Measurements from ENCODE around the gene SPRED3. TPM values are rescaled to one million over a fixed set of nuclear protein-coding genes. Genes with fewer than 3 reads are reported as not detected.

The SPRED3 gene
- total and polyA plus RNA-seq, 4 donors: under 0.01 to 0.09 TPM; not detected in 2

GRCh38 chr19:38360351-38360750 lies 28.1 kb upstream of the SPRED3 start (continued):
- TF ChIP-seq REST (IDR thresholded peaks at IDR 0.05) (no peak), GABPA (IDR thresholded peaks at IDR 0.05 in 1 of 2, conservative IDR thresholded peaks at IDR 0.05 in 1 of 2) (no peak), RAD21 (IDR thresholded peaks at IDR 0.05) (no peak), NR2F2 (IDR thresholded peaks at IDR 0.05) (no peak)

GRCh38 chr19:38360839-38361631 lies 27.5 kb upstream of the SPRED3 start:
- TF ChIP-seq MAX (IDR thresholded peaks at IDR 0.05): no peak
- TF ChIP-seq REST (IDR thresholded peaks at IDR 0.05): no peak
- no peak for TF ChIP-seq FOXA2 (IDR thresholded peaks at IDR 0.05)
- no peak for TF ChIP-seq ATF3 (IDR thresholded peaks at IDR 0.05)
- TF ChIP-seq SP1 (IDR thresholded peaks at IDR 0.05): no peak
- no peak for TF ChIP-seq YY1 (IDR thresholded peaks at IDR 0.05)
- TF ChIP-seq RAD21 (IDR thresholded peaks at IDR 0.05): no peak
- no peak for TF ChIP-seq ZBTB33 (IDR thresholded peaks at IDR 0.05)
- TF ChIP-seq CTCF (IDR thresholded peaks at IDR 0.05; ENCODE audit: low read depth, low read length, missing input control): no peak
- no peak for TF ChIP-seq GABPA (IDR thresholded peaks at IDR 0.05 in 1 of 2, conservative IDR thresholded peaks at IDR 0.05 in 1 of 2)
- TF ChIP-seq FOXA1 (IDR thresholded peaks at IDR 0.05): no peak
- no peak for TF ChIP-seq RXRA (IDR thresholded peaks at IDR 0.05)
- no peak for TF ChIP-seq TAF1 (conservative IDR thresholded peaks at IDR 0.05)
- no peak for TF ChIP-seq HNF4G (IDR thresholded peaks at IDR 0.05)
- no peak for TF ChIP-seq JUND (IDR thresholded peaks at IDR 0.05)
- Histone ChIP-seq H3K9me3 (ENCODE audit: control insufficient read depth in 4 of 4, low read length in 3 of 4) (no peaks in the 10 kb centered on the region), H3K9ac (ENCODE audit: low read depth in 1 of 2, low read length in 2 of 2) (no peak overlapping the region), H3K4me1 (ENCODE audit: control insufficient read depth in 4 of 4, insufficient read depth in 4 of 4, low read length in 3 of 4) (peaks cover 0 to 8% (median 0%) of the 10 kb centered on the region in 4 donors), H3K36me3 (ENCODE audit: control insufficient read depth in 4 of 4, insufficient read depth in 3 of 4, low read depth in 1 of 4, low read length in 3 of 4) (no peaks in the 10 kb centered on the region), H3K4me3 (ENCODE audit: low read depth in 1 of 3, low read length in 3 of 3) (peak overlapping the region in 2 of 3 donors; percentile 40 to 46), H3K27me3 (ENCODE audit: control insufficient read depth in 4 of 4, insufficient read depth in 4 of 4, low read length in 3 of 4) (peaks cover 0 to 6% (median 3%) of the 10 kb centered on the region in 4 donors), H3K27ac (ENCODE audit: low read depth in 1 of 2, low read length in 2 of 2) (no peak overlapping the region)
- WGBS: 23% methylated on average over 23 of the region's 23 CpGs
- no peak for DNase-seq (ENCODE audit: low spot score)

Measured in liver (tissue), 9 donors.